KMS-11 (cell line): ENCODE results near the gene FBXO5.

Experiments used
- H2AFZ ChIP-seq: fragments of 200-600 bp; sonication (generic); 2 replicates; pipeline ENCODE4 v1.6.1; 2016; ENCODE audit warnings: antibody characterized with exemption, mixed run types, low read depth
- H3K27ac ChIP-seq: fragments of 200-600 bp; sonication (generic); 2 replicates; pipeline ENCODE4 v1.6.1; 2016; ENCODE audit warnings: mild to moderate bottlenecking, mixed run types
- H3K27me3 ChIP-seq: fragments of 200-600 bp; sonication (generic); 2 replicates; pipeline ENCODE4 v1.6.1; 2017; ENCODE audit warnings: mild to moderate bottlenecking, low read depth, mixed run types, moderate library complexity; ENCODE audit not compliant: insufficient read depth
- H3K36me3 ChIP-seq: fragments of 200-600 bp; sonication (generic); 2 replicates; pipeline ENCODE4 v1.6.1; 2017; ENCODE audit warnings: mild to moderate bottlenecking, mixed run types; ENCODE audit not compliant: insufficient read depth
- H3K4me1 ChIP-seq: fragments of 200-600 bp; sonication (generic); 2 replicates; pipeline ENCODE4 v1.6.1; 2016; ENCODE audit warnings: mild to moderate bottlenecking, low read depth, mixed run types; ENCODE audit not compliant: poor library complexity, severe bottlenecking
- H3K4me2 ChIP-seq: fragments of 200-600 bp; sonication (generic); 2 replicates; pipeline ENCODE4 v1.7.0; 2016; ENCODE audit warnings: mild to moderate bottlenecking, mixed run types
- H3K4me3 ChIP-seq: fragments of 200-600 bp; sonication (generic); IDR thresholded peaks from 2 replicates; pipeline ENCODE4 v1.6.1; 2017; ENCODE audit warnings: low read depth, low read length, mixed read lengths; ENCODE audit not compliant: insufficient read depth
- H3K79me2 ChIP-seq: fragments of 200-600 bp; sonication (generic); 2 replicates; pipeline ENCODE4 v1.6.1; 2016; ENCODE audit warnings: low read depth, mixed run types; ENCODE audit not compliant: insufficient read depth
- H3K9ac ChIP-seq: fragments of 200-600 bp; sonication (generic); 2 replicates; pipeline ENCODE4 v1.6.1; 2016; ENCODE audit warnings: mild to moderate bottlenecking, mixed run types
- H4K20me1 ChIP-seq: fragments of 200-600 bp; sonication (generic); 2 replicates; pipeline ENCODE4 v1.6.1; 2016; ENCODE audit warnings: mild to moderate bottlenecking, mixed run types; ENCODE audit not compliant: insufficient read depth
- TF ChIP-seq, protein P1 (sequence below): fragments of 200-600 bp; sonication (generic); conservative IDR thresholded peaks from 2 replicates; pipeline ENCODE4 v1.6.1; 2017; ENCODE audit warnings: low read depth, mild to moderate bottlenecking, antibody characterized with exemption, low read length, moderate library complexity, mixed read lengths

FBXO5 gene

DNA sequence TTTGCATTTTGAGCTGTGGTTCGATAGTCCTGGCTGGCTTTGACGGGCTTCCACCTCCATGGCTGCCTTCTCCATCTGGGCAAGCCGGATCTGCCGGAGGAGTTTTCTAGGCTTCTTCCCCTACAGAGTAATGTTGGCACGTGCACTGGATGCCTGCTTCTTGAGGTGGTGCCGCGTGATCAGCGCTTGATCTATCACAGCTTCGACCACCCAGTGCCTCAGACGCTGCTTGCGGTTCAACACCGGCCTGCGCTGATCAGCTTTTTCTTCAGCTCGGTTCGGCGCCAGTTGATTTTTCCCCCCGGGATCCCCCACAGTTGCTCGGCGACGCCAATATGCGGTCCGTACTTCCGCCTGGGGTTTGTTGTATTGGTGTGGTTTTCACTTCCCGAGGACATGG, 23.5 kb downstream of the FBXO5 start:
- H3K4me2 ChIP-seq, result no peak overlapping the region
- H3K27ac ChIP-seq, result no peak overlapping the region
- no peaks in the 10 kb centered on the region for H3K4me1 ChIP-seq
- no peak overlapping the region for H3K4me3 ChIP-seq
- TF ChIP-seq, protein P1, sequence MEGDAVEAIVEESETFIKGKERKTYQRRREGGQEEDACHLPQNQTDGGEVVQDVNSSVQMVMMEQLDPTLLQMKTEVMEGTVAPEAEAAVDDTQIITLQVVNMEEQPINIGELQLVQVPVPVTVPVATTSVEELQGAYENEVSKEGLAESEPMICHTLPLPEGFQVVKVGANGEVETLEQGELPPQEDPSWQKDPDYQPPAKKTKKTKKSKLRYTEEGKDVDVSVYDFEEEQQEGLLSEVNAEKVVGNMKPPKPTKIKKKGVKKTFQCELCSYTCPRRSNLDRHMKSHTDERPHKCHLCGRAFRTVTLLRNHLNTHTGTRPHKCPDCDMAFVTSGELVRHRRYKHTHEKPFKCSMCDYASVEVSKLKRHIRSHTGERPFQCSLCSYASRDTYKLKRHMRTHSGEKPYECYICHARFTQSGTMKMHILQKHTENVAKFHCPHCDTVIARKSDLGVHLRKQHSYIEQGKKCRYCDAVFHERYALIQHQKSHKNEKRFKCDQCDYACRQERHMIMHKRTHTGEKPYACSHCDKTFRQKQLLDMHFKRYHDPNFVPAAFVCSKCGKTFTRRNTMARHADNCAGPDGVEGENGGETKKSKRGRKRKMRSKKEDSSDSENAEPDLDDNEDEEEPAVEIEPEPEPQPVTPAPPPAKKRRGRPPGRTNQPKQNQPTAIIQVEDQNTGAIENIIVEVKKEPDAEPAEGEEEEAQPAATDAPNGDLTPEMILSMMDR, result no peak
- H3K79me2 ChIP-seq, result no peaks in the 10 kb centered on the region
- H3K9ac ChIP-seq, result no peak overlapping the region
- no peak overlapping the region for H2AFZ ChIP-seq
- H3K36me3 ChIP-seq, result no peaks in the 10 kb centered on the region
- no peaks in the 10 kb centered on the region for H4K20me1 ChIP-seq
- no peaks in the 10 kb centered on the region for H3K27me3 ChIP-seq

DNA sequence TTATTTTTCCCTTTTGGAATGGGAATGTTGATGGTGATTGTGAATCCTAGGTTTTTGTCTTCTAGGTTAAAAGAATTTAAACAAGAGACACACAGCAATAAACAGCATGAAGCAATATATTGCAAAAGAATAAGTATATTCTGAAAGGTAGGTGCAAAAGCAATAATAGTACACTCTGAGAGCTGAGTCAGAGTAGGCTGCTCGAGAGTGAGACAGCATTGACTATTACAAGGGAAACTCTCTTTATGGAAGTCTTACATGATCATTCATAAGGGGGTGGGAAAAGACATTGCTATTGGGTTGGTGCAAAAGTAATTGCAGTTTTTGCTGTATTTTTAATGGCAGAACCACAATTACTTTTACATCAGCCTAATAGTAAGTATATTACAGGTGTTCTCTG, 25.0 kb downstream of the FBXO5 start:
- H3K27ac ChIP-seq, result no peak overlapping the region
- no peak overlapping the region for H2AFZ ChIP-seq
- no peak overlapping the region for H3K4me2 ChIP-seq
- H3K36me3 ChIP-seq, result no peaks in the 10 kb centered on the region
- no peak overlapping the region for H3K9ac ChIP-seq
- TF ChIP-seq, protein P1, result no peak
- no peaks in the 10 kb centered on the region for H3K79me2 ChIP-seq
- no peak overlapping the region for H3K4me3 ChIP-seq
- H4K20me1 ChIP-seq, result no peaks in the 10 kb centered on the region
- H3K27me3 ChIP-seq, result no peaks in the 10 kb centered on the region
- H3K4me1 ChIP-seq, result no peaks in the 10 kb centered on the region

DNA sequence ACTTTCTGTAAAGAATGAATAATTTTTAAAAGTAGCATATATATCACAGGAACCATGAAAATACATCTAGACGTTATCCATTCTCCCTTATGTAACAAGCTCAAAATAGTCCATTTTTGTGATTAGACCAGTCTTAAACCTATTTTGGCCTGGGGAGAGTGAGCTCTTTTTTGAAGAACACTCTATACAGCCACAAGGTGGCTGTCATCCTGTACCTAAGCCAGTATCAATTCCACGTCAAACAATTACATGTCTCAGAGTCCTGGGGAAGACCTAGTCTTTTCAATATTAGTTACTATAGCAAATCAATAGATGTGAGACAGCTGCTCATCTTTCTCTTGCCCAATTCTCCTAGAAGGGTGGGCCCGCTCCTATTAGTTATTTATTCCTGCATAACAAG, 28.4 kb downstream of the FBXO5 start:
- H3K4me2 ChIP-seq, result no peak overlapping the region
- H3K9ac ChIP-seq, result no peak overlapping the region
- no peaks in the 10 kb centered on the region for H3K4me1 ChIP-seq
- H2AFZ ChIP-seq, result no peak overlapping the region
- no peak overlapping the region for H3K4me3 ChIP-seq
- no peaks in the 10 kb centered on the region for H3K27me3 ChIP-seq
- no peak overlapping the region for H3K27ac ChIP-seq
- no peaks in the 10 kb centered on the region for H3K36me3 ChIP-seq
- H4K20me1 ChIP-seq, result no peaks in the 10 kb centered on the region
- TF ChIP-seq, protein P1, result no peak
- H3K79me2 ChIP-seq, result no peaks in the 10 kb centered on the region

DNA sequence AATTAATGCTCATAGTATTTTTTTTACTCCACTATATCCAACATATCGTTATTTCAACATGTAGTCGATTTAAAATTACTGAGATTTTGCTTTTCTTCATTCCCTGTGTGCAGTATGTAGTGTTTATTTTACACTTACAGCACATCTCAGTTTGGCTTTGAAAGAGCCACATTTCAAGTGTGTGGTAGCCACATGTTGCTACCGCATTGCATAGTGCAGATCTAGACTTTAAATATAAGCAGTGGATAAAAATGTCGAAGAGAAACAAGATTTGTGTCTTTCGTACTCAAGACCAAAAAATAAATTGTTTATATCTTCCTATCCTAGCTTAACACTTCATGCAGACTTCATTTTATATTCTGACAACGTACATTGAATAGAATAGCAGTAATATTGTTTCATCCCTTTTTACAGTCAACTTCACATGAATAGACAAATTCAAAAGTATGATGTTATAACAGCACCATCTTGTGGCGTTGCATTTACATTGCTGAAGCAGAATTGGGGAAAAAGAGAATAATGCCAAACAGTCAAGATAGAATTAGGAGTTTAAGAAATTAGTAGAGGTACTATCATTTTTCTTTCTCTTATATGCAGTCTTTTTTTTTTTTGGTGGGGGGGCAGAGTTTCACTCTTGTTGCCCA, 29.9 kb downstream of the FBXO5 start:
- TF ChIP-seq, protein P1, result peak; percentile 63
- H2AFZ ChIP-seq, result no peak overlapping the region
- no peak overlapping the region for H3K4me3 ChIP-seq
- no peak overlapping the region for H3K9ac ChIP-seq
- H3K79me2 ChIP-seq, result no peaks in the 10 kb centered on the region
- no peaks in the 10 kb centered on the region for H3K4me1 ChIP-seq
- no peaks in the 10 kb centered on the region for H4K20me1 ChIP-seq
- H3K4me2 ChIP-seq, result no peak overlapping the region
- no peaks in the 10 kb centered on the region for H3K27me3 ChIP-seq
- no peak overlapping the region for H3K27ac ChIP-seq
- H3K36me3 ChIP-seq, result no peaks in the 10 kb centered on the region
